Keratinocyte (primary cell): ENCODE data around the gene EPHA3. TPM values are rescaled to one million over a fixed set of nuclear protein-coding genes. Genes with fewer than 3 reads are reported as not detected.
A peak's percentile ranks its signal among the peaks of the same experiment; 100 is the strongest.

Experiments
- DNase-seq: peaks from one replicate; pipeline ENCODE4 v3.0.0-alpha.2; 2011; ENCODE audit warnings: low read depth, missing footprints, low spot score
- FAIRE-seq: peaks from 2 replicates; lab custom pipeline; 2011; peaks lifted over from hg19 to GRCh38; lab: Jason Lieb, UNC
- H2AFZ ChIP-seq: 2 replicates; pipeline ENCODE4 v1.6.0; 2012; ENCODE audit warnings: low read length, control low read depth, inconsistent platforms; ENCODE audit not compliant: control insufficient read depth
- H3K27ac ChIP-seq: 2 replicates; pipeline ENCODE4 v1.5.1; 2011; ENCODE audit warnings: low read length; ENCODE audit not compliant: control insufficient read depth, insufficient read depth
- H3K27me3 ChIP-seq: 3 replicates; pipeline ENCODE4 v1.6.0; 2011; ENCODE audit warnings: low read length; ENCODE audit not compliant: control insufficient read depth, insufficient read depth; ENCODE audit errors: extremely low read depth
- H3K36me3 ChIP-seq, 2 experiments: 2 replicates in 1 of 2; 3 replicates in 1 of 2; pipeline ENCODE4 v1.5.1; 2011; ENCODE audit warnings: low read length in 2 of 2, mild to moderate bottlenecking in 1 of 2; ENCODE audit not compliant: control insufficient read depth in 2 of 2, insufficient read depth in 2 of 2; ENCODE audit errors: extremely low read depth in 1 of 2
- H3K4me1 ChIP-seq: 3 replicates; pipeline ENCODE4 v1.5.1; 2011; ENCODE audit warnings: low read length; ENCODE audit not compliant: control insufficient read depth, insufficient read depth; ENCODE audit errors: extremely low read depth
- H3K4me2 ChIP-seq: 3 replicates; pipeline ENCODE4 v1.6.0; 2011; ENCODE audit warnings: low read depth, low read length; ENCODE audit not compliant: control insufficient read depth, insufficient read depth; ENCODE audit errors: extremely low read depth
- H3K4me3 ChIP-seq, 3 experiments: fragments of 200-600 bp in 1 of 3; sonication (generic) in 1 of 3; 2 replicates in 2 of 3; 3 replicates in 1 of 3; pipeline ENCODE4 v1.5.1; 2011 to 2016; ENCODE audit warnings: low read length in 3 of 3, mild to moderate bottlenecking in 3 of 3, control low read depth in 2 of 3, inconsistent platforms in 1 of 3, low read depth in 1 of 3, mixed read lengths in 1 of 3, mixed run types in 1 of 3, moderate library complexity in 1 of 3; ENCODE audit not compliant: control insufficient read depth in 2 of 3, insufficient read depth in 2 of 3; ENCODE audit errors: extremely low read depth in 1 of 3
- H3K79me2 ChIP-seq: 2 replicates; pipeline ENCODE4 v1.6.0; 2012; ENCODE audit warnings: low read length; ENCODE audit not compliant: control insufficient read depth, insufficient read depth
- H3K9ac ChIP-seq: 3 replicates; pipeline ENCODE4 v1.6.0; 2011; ENCODE audit warnings: low read length; ENCODE audit not compliant: control insufficient read depth, insufficient read depth; ENCODE audit errors: extremely low read depth
- H3K9me1 ChIP-seq: 3 replicates; pipeline ENCODE4 v1.6.0; 2011; ENCODE audit warnings: low read length; ENCODE audit not compliant: control insufficient read depth, insufficient read depth; ENCODE audit errors: extremely low read depth
- H3K9me3 ChIP-seq: 2 replicates; pipeline ENCODE4 v1.5.1; 2012; ENCODE audit warnings: low read depth, low read length; ENCODE audit not compliant: control insufficient read depth
- H4K20me1 ChIP-seq: 3 replicates; pipeline ENCODE4 v1.6.0; 2011; ENCODE audit warnings: low read length; ENCODE audit not compliant: control insufficient read depth, insufficient read depth; ENCODE audit errors: extremely low read depth
- CTCF ChIP-seq, 3 experiments: IDR thresholded peaks in 1 of 3; conservative IDR thresholded peaks in 1 of 3; optimal IDR thresholded peaks in 1 of 3; 2 replicates in 2 of 3; 3 replicates in 1 of 3; pipeline versions ENCODE3 to v1.5.1; 2011; ENCODE audit warnings: low read length in 3 of 3, mild to moderate bottlenecking in 3 of 3, moderate library complexity in 2 of 3, control low read depth in 1 of 3, inconsistent platforms in 1 of 3; ENCODE audit not compliant: insufficient read depth in 2 of 3; ENCODE audit errors: extremely low read depth in 1 of 3
- EZH2 ChIP-seq: IDR thresholded peaks from one replicate; pipeline ENCODE4 v1.6.1; 2012; ENCODE audit warnings: inconsistent platforms, mild to moderate bottlenecking, low read length, moderate library complexity
- dilution Hi-C: fragments of 300-500 bp; cut with MboI; formaldehyde crosslinking; loops from one replicate; pipeline ENCODE4 v1.7.0; 2020; ENCODE audit warnings: low sequenced_read_pairs; ENCODE audit not compliant: extremely low pct_ligation_motif_present
- polyA minus RNA-seq, 3 experiments: library from RNA; depleted of rRNA, polyadenylated mRNA; stranded (reverse); fragments of >200 nt; gene quantifications; 1 replicate in 1 of 3; 2 replicates in 1 of 3; 3 replicates in 1 of 3; pipeline ENCODE4 v1.2.3, GENCODE V29; 2011
- polyA plus RNA-seq, 5 experiments: library from polyadenylated mRNA; depleted of rRNA in 3 of 5; stranded (reverse) in 3 of 5; stranded (forward) in 1 of 5; unstranded in 1 of 5; fragments of >200 nt; gene quantifications; 1 replicate in 1 of 5; 2 replicates in 3 of 5; 3 replicates in 1 of 5; pipeline versions ENCODE4 v1.2.1 to v1.2.3, GENCODE V29; 2011 to 2012; ENCODE audit warnings: missing spikeins in 2 of 5, low read depth in 1 of 5, low replicate concordance in 1 of 5

The EPHA3 gene
- polyA plus RNA-seq (0.02 to 0.52 TPM (median 0.13 TPM) in 3 replicates), polyA minus RNA-seq (0.42 to 1.6 TPM in 2 of 3 replicates, not detected in the other)
- not detected for polyA plus RNA-seq (2011; ENCODE audit: low read depth)
- polyA plus RNA-seq (2011; cell fraction: cytosol; rRNA removed), result 0.03 and 0.05 TPM in 2 replicates
- polyA plus RNA-seq (2011; cell fraction: nucleus; rRNA removed), result 0.17 and 0.20 TPM in 2 replicates
- polyA plus RNA-seq (2012; ENCODE audit: low replicate concordance), result 0.01 and 0.03 TPM in 2 replicates
- not detected for polyA minus RNA-seq (2011; cell fraction: cytosol; rRNA and poly(A)+ RNA removed)
- 0.32 and 0.78 TPM in 2 replicates for polyA minus RNA-seq (2011; cell fraction: nucleus; rRNA and poly(A)+ RNA removed)

- H3K27ac ChIP-seq, result no peak within 1 kb of the TSS
- peak; percentile 53 for FAIRE-seq
Measured at GRCh38 chr3:89107461-89108290, at the start of gene EPHA3. EPHA3 (plus strand) TSS chr3:89107621; CDS start chr3:89107749, 128 bp downstream.

GRCh38 chr3:89058371-89058770, 49.0 kb upstream of the EPHA3 start:
- Histone ChIP-seq H3K4me3 (no peak overlapping the region), H3K4me2 (no peak overlapping the region), H2AFZ (no peak overlapping the region), H3K9me3 (no peaks in the 10 kb centered on the region), H3K4me1 (no peaks in the 10 kb centered on the region), H4K20me1 (no peaks in the 10 kb centered on the region), H3K27me3 (no peaks in the 10 kb centered on the region), H3K36me3 (no peaks in the 10 kb centered on the region), H3K9ac (no peak overlapping the region), H3K9me1 (no peaks in the 10 kb centered on the region), H3K79me2 (no peaks in the 10 kb centered on the region), H3K27ac (no peak overlapping the region)
- no peak for FAIRE-seq
- DNase-seq, result no peak
- dilution Hi-C loops, result no loop called here
- no peak for TF ChIP-seq CTCF (optimal IDR thresholded peaks at IDR 0.05 in 1 of 3, IDR thresholded peaks at IDR 0.05 in 1 of 3, conservative IDR thresholded peaks at IDR 0.05 in 1 of 3; ENCODE audit: extremely low read depth in 1 of 3, insufficient read depth in 2 of 3, low read length in 3 of 3)
- TF ChIP-seq EZH2, result no peak

More at GRCh38 chr3:89107461-89108290, at the start of gene EPHA3:
- no peak for DNase-seq
- H4K20me1 ChIP-seq, result no peaks in the 10 kb centered on the region
- H3K36me3 ChIP-seq, result no peaks in the 10 kb centered on the region
- peak within 1 kb of the TSS; percentile 78 for H3K4me2 ChIP-seq
- peaks cover 6% of the 10 kb centered on the region for H3K4me1 ChIP-seq
- peak within 1 kb of the TSS; percentile 24 to 43 (median 26) for H3K4me3 ChIP-seq
- no peaks in the 10 kb centered on the region for H3K9me3 ChIP-seq
- no peak within 1 kb of the TSS for H3K9ac ChIP-seq
- H3K27me3 ChIP-seq, result peaks cover 8% of the 10 kb centered on the region
- TF ChIP-seq CTCF (optimal IDR thresholded peaks at IDR 0.05 in 1 of 3, IDR thresholded peaks at IDR 0.05 in 1 of 3, conservative IDR thresholded peaks at IDR 0.05 in 1 of 3; ENCODE audit: extremely low read depth in 1 of 3, insufficient read depth in 2 of 3, low read length in 3 of 3) (no peak), EZH2 (no peak)
- dilution Hi-C loops, result no loop called here
- no peaks in the 10 kb centered on the region for H3K79me2 ChIP-seq
- peak within 1 kb of the TSS; percentile 52 for H2AFZ ChIP-seq
- no peaks in the 10 kb centered on the region for H3K9me1 ChIP-seq
